GM19452 (cell line): ENCODE data around the gene KERA.

Source experiments
- ATAC-seq: cut with Tn5 transposase; IDR thresholded peaks from one replicate; pipeline ENCODE4 v1.9.1; 2021; ENCODE audit not compliant: unreplicated experiment

Gene KERA

GRCh38 chr12:91017511-91018263, 40.1 kb downstream of the KERA start:
- ATAC-seq: no peak

DNA sequence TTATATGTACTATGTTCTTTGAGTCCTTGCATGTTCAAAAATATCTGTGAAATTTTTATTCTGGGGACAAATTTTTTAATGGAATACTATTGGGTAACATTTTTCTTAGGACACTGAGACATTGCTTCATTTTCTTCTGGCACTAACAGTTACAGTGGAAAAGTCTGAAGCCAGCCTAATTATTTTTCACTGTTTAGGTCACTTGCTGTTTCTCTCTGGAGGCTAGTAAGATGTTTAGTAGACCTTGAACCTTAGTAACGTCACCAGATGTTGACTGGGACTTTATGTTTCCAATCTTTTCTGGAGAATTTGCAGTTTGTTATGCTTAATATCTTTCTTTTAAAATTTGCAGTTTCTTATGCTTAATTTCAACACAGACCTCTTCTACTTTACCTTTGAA, 40.8 kb downstream of the KERA start:
- no peak for ATAC-seq

GRCh38 chr12:91009319-91009950, 48.4 kb downstream of the KERA start:
- ATAC-seq: peak; percentile 82

DNA sequence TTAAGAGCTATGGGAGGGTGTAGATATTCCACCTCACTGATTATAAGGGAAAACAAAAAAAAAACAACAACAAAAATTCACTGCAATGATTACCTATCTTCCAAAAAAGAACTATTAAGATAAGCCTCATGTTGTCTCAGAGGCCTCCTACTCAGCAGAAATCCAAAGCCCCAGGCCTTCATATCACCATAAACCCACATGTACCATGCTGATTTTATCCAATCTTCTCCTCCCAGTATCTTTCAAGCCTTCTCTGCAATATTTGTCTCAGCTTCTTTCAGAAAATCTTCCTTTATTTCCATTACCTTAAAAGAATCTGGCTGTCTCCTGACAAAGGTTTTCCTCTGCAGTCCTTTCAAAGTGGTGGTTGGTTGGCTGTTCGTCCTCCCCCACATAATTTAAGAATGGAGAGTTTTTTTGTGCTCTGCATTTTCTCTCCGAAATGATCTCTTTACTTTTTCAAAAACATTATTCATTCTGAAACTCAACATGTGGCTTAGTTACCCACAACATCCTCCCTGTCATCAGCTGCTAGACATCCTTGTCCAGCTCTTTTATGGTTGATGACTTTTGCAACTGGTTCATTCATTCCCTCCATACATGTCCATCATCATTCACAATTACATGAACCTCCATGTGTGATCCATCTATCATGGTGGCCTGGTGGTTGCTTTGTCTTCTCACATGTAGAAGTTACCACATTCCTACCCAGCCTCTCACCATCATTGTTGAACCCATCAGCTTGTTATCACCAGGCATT, 50.1 kb downstream of the KERA start:
- peak; percentile 79 for ATAC-seq

DNA sequence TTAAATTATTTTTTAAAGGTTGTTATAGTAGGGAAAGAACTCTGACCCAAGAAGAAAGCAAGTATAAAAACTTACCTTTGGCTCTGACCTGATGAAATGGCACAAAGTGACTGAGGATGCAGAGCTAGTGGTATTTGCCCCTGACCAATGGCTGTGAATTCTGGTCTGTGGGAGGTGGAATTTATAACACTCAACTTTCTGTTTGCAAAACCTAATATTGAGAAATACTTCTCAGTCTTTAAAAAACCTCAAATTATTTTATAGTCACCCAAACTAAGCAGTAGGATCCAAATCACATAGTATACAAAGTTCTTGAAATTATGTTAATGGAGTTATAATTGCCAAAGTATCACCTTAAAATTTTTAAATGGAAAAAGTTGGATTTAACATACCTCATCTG, 53.0 kb downstream of the KERA start, which contains the start of gene EPYC:
Gene EPYC, minus strand, starts transcription at position 101 of the 400 bp plus-strand sequence. CDS start 2,407 bp downstream, outside the sequence.
- ATAC-seq: no peak

GRCh38 chr12:91003737-91004136, 54.1 kb downstream of the KERA start:
- ATAC-seq: no peak

DNA sequence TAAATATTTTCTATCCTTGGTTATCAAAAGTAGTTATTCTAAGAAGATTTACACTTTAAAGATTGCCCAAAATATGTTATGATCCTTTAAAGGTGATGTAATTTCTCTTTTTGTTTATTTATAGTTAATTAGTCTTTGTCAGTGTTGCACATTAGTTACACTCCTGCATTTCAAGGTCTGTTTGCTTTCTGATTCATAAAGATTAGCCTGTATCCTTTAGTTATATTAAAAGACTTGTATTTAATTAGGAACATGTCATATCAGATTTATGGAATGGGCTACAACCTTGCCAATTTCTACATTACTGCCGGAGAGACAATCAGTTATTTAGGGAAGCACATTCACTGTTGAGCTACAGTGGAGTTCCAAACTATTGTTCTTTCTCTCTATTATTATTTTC, 56.5 kb downstream of the KERA start:
- no peak for ATAC-seq
